Activated T-cell treated with anti-CD3 and anti-CD28 coated beads, Interleukin-2, amount 50 U/mL, for 48 hours (primary cell): ENCODE data around the gene C2orf80.
"Not testable (repeated sequence)": the region's sequence is repeated elsewhere in the genome, so short reads cannot be mapped to it uniquely, and the experiment has no call there.

Experiments
- DNase-seq, 2 experiments: peaks; one replicate each; pipeline ENCODE4 v3.0.0-alpha.2; 2020

Gene C2orf80

GRCh38 chr2:208175840-208176153 is 14.0 kb downstream of the C2orf80 start:
- no peak for DNase-seq

GRCh38 chr2:208175069-208175839 is 14.6 kb downstream of the C2orf80 start:
- peak; percentile 59 to 73 for DNase-seq

GRCh38 chr2:208174144-208174543 is 15.7 kb downstream of the C2orf80 start:
- no peak for DNase-seq

DNA sequence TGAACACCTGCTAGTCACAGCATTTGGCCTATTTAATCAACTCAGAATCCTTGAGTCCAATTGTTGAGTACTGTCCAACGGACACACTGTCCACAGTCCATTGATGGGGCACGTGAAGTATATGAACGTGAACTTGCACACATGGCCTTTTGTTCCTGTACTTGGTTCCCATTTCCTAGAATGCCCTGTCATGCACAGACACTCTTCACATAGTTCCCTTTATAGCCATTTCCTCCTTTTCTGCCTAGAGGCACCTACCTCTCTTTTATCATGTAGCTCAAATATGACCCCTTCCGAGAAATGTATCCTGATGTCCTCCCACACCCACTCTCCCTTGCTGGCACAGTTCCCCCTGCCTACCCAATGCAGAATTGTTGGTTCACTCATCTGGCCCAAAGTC is 17.7 kb downstream of the C2orf80 start:
- no peak for DNase-seq

DNA sequence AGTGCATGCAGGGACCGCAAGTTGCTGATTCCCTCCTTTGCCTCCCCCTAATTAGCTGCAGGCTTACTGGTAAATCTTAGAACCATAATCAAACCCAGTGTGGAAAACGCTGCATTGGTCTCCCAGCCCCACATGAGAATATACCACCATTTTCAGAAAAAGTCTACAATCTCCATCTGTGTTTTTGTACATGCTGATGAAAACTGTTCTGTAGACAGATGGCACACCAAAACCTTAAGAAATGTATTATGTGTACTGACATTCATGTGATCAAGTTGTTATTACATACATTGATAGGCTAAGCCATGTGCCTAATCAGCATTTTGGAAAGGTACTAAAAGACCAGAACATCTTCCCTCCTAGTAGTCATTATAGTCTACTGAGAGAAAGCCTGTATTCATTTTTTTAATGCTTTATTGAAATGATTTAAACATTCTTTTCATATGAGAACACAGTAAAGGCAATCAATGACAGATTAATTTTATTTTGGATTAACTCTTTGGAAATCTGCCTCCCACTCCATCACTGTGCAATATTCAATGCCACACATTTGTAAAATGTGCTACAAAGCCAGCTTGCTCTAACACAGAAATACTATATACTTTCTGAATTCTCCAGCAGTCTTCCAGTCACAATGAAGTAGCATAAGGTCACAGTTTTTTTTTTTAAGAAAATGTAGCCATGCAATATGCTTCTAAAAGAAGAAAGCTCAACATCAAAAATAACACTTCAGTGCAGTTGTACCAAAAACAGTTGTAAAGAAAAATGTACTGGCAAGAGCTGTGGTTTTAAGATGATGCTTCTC is 24.7 kb downstream of the C2orf80 start:
- no peak for DNase-seq

DNA sequence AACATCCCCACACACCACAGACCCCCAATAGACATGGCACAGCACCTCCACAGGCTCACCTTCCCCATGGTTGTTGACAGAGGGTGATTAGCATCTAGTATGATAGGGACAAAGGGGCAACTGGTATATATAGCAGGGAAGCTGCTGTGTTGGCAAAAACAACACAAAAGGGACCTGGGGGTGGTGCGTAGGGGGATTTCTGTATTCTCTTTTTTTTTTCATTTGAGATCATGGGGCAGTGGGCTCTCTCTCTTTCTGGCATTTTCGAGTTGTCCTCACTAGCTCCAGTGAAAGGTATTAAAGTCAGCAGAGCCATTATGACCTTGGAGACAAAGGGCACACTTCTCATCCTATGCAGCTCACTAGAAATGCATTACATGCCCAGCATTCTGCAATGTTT is 26.3 kb downstream of the C2orf80 start, which contains the start of gene CRYGA:
CRYGA (minus strand) TSS at position 101 of the 400 bp plus-strand sequence; CDS start at position 68, 33 bp downstream.
- no peak for DNase-seq

- no peak for DNase-seq
Observed at GRCh38 chr2:208156439-208156838, 33.4 kb downstream of the C2orf80 start.

GRCh38 chr2:208153156-208153555 is 36.7 kb downstream of the C2orf80 start:
- DNase-seq, result no peak

DNA sequence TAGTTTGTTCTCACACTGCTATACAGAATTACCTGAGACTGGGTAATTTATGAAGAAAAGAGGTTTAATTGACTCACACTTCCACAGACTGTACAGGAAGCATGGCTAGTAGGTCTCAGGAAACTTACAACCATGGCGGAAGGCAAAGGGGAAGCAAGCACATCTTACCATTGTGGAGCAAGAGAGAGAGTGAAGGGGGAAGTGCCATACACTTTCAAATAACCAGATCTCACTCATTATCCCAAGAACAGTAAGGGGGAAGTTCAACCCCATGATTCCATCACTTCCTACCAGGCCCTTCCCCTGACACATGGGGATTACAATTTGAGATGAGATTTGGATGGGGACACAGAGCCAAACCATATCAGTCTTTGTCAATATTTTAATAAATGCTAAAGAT is 38.9 kb downstream of the C2orf80 start:
- no peak for DNase-seq

DNA sequence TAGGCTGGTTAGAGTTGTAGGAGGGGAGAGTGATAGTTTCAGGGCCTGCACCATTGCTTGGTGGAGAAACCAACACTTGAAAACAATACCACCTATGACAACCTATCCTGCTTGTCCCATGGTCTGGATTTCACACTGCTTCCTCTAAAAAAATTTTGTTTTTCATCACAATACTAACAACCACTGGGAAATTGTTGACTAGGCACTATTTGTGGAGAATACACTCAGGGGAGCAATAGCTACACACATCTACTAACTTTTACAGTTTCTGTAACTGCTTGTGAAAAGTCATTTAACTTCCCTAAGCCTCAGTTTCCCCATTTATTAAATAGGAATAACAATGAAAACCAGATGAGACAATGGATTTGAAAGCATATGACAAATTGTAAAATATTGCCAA is 39.7 kb downstream of the C2orf80 start:
- no peak for DNase-seq

- no peak for DNase-seq
Observed at GRCh38 chr2:208148803-208149202, 41.0 kb downstream of the C2orf80 start.

DNA sequence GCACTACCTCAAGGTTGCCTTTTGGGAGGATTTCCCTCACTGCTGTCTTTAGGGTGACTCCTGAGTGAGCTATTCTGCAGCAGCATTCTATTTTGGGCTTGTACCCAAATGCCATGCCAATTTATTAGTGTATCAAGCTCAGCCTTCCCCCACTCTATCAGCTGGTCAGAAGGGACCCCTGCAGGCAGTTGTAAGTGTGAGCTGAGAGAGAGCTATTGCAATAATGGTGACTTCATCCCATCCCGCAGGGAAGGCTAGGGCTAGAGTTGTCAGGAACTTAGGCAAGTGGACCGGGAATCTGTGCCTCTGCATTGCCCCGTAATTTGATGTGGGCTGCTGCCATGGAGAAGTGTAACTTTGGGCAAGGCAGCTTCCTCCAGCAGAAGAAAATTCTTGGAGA is 42.1 kb downstream of the C2orf80 start:
- no peak for DNase-seq

DNA sequence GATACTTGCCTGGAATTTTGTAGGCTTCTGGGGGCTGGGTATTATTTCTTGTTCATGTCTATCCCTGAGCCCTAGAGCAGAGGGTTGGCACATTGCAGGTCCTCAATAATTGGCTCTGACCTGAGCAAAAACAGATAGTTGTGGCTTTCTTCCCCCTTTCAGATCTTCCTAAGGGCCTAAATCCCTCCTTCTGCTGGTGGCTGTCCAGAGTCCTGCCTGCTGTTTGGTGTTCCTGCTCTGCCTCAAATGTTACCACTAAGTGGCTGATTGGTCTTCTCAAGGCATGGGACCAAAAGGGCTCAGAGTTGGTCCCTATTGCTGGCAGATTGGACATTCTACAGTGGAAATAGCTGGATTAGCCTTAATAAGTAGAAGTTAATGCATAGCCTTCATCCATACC is 42.8 kb downstream of the C2orf80 start:
- DNase-seq, result no peak

DNA sequence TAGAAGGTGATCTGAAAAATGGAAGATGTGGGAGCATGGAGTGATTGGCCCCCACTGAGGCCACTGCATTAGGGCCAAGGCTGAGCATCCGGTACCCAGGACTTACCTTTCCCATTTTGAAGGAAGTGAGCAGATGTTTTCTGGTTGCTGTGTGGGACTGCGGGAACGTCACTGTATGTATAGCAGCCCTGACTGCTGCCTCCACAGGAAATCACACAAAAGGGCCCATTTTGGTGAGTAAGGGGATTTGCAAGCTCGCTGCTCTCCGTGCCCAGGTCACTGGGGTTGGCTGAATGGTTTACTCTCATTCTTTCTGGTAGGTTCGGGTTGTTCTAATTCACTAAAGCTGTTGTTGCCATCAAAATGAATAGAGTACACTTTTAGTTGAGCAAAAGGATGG is 43.8 kb downstream of the C2orf80 start, which contains the start of gene CRYGB:
CRYGB (minus strand) TSS at position 153 of the 400 bp plus-strand sequence; CDS start at position 115, 38 bp downstream.
- DNase-seq, result no peak

DNA sequence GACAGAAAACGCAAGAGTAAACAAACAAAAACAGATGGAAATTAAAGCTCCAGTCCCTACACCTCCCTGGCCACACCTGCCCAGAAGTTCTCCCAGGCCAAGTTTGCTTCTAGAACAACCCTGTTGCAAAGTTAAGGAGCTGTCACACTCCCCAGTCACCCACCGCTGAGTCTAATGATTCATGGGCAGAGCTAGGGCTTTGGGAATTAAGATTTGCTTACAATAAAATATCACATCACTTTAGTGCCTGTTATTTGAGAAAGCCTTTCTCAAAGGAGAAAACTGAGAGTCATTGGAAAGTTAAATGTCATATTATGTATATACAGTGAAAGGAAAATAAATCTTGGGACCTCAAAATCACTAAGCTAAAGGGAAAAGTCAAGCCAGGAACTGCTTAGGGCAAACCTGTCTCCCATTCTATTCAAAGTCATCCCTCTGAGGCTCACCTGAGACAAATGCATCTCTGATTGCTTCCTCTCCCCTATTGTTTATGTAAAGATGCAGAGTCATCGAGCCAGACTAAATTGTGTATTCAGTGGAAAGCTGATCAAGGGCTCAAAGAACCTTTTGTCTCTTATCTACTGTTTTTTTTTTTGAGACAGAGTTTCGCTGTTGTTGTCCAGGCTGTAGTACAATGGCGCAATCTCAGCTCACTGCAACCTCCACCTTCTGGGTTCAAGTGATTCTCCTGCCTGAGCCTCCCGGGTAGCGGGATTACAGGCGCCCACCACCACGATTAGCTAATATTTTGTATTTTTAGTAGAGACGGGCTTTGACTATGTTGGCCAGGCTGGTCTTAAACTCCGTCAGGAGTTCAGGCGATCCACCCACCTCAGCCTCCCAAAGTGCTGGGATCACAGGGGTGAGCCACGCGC is 46.7 kb downstream of the C2orf80 start:
- no peak for DNase-seq

DNA sequence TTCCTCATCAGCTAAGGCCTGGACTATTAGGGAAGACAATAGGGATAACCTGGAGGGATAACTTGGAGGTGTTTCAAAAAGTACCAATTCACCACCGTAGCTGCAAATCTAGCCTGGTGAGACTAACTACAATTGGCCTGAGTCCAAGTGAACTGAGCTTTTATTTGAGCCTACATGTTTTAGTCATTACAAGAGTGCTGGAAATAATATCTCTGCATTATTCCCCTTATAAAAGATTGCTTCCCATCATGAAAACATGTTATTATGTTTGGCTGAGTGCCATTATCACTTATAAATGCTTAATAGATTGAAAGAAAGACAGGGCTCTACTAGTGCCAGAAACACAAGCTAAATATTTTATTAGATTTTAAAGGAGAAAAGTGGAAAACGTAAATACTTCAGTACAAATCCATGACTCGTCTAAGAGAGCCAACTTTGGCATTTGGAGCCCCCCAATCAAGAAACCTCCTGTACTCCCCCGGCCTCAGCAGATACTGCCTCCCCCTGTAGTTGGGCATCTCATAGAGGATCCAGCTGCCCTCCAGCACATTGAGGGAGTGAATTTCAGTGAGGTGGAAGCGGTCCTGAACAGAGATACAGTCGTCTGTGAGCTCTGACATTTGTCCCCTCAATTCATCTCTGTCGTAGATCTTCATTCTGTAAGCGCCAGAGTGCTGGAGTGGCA is 47.4 kb downstream of the C2orf80 start:
- DNase-seq, result no peak

- no peak for DNase-seq
Observed at GRCh38 chr2:208139447-208139846, 50.4 kb downstream of the C2orf80 start.

DNA sequence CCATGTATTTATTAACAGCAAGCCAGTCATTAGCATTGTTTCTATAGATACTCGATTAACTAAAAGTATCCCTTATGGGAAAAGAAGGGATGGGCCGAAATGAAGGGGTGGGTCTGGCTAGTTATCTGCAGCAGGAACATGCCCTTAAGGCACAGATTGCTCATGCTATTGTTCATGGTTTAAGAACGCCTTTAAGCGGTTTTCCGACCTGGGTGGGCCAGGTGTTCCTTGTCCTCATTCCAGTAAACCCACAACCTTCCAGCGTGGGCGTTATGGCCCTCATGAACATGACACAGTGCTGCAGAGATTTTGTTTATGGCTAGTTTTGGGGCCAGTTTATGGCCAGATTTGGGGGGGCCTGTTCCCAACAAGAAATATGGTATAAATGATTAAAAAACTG is 51.5 kb downstream of the C2orf80 start:
- not testable (repeated sequence) for DNase-seq

- DNase-seq, result no peak
Observed at GRCh38 chr2:208136716-208137094, 53.1 kb downstream of the C2orf80 start.

DNA sequence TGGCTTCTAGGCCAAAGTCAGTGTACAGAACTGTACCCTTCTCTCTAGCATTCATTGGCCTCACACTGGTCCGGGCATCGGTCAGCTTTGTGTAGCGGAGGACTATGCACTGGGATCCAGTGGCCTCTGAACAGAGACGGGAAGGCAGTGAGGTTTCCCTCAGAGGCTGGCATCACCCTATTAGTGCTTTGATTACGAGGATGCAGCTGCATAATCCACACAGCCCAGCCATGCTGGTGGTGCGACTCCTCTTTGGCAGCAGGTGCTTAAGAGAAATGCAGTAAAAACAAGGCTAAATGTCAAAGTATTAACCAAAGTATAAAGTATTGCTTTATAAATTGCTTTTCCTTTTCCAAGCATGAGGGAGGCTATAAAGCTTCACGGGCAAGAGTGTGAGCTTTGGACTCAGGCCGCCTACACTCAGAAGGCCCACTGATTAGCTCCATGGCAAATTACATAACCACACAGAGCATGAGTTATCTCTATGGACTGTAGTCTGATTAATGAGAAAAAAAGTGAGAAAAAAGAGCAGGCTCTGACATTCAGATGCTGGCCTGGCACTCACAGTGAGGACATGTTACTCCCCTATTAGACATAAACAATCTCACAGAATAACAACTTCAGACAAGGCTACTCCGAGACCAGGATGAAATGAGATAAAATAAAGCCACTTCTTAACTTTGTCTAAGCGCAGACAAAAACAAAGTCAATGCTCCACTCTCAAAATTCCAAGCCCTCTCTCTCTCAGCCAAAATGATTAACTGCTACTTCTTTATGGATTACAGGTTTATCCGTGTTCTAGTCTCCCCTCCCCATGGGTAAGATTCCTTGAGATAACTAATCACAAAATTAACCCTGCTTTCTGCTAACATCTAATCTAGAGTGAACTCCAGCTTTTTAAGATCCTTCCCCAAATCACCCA is 53.8 kb downstream of the C2orf80 start:
- no peak for DNase-seq

DNA sequence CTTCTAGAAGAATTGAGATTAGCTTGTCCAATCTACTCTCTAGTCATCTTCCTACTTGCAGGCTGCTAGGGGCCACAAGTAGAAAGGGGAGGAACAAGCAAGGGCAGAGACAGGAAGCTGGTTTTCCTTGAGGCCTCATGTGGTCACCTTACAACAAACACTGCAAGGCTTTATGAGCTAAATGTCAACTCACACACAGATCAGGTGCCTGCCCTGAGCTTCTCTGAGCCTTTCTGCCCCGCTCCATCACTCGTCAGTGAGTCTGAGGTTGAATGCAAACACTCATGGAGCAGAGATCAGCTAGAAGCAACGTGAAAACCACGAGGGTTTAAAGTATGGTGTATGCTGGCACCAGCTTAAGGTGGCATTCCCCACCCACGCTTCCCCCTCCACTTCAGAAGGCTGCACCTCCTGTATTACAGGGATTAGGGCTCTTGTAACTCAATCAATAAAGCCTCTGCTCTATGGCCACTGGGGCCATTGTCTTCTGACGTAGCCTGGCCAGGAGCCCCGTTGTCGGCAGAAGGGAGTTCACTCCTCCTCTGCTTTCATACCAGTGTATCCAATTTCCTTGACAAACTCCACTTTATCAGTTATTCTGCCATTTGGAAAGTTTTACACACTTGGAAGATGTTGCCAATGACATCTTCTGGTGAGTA is 54.8 kb downstream of the C2orf80 start:
- DNase-seq, result peak; percentile 19 to 23
